Astrocyte of the cerebellum (primary cell): Measurements from ENCODE around the gene FOXP1.

ENCODE experiments used
- DNase-seq: peaks from one replicate; pipeline ENCODE4 v3.0.0-alpha.2; 2011; ENCODE audit warnings: low read depth
- H3K4me3 ChIP-seq: 2 replicates; pipeline ENCODE4 v1.5.1; 2011; ENCODE audit warnings: mild to moderate bottlenecking, low read depth, low read length, moderate library complexity
- CTCF ChIP-seq: IDR thresholded peaks from 2 replicates; pipeline ENCODE4 v1.5.1; 2012; ENCODE audit warnings: low read length, low read depth, moderate library complexity, mild to moderate bottlenecking; ENCODE audit errors: missing control alignments
- in situ Hi-C: cut with HindIII; loops from 2 replicates; pipeline ENCODE4 v1.10.0; 2017; ENCODE audit warnings: low sequenced_read_pairs

FOXP1 gene

GRCh38 chr3:71316066-71316777 is 267.3 kb downstream of the FOXP1 start:
- in situ Hi-C loops = loop anchor here (25.0 kb wide), 1 partner anchor 779 kb away; no protein-coding TSS in a partner anchor
- no peak for DNase-seq
- H3K4me3 ChIP-seq = no peak overlapping the region
- TF ChIP-seq CTCF = no peak

- no peak for DNase-seq
- no peak for TF ChIP-seq CTCF
- no peak overlapping the region for H3K4me3 ChIP-seq
- in situ Hi-C loops = loop anchor here (25.0 kb wide), 1 partner anchor 778 kb away; no protein-coding TSS in a partner anchor
These were observed 268.1 kb downstream of the FOXP1 start for GRCh38 chr3:71315431-71315830.

GRCh38 chr3:71313844-71314243 is 269.7 kb downstream of the FOXP1 start:
- H3K4me3 ChIP-seq = no peak overlapping the region
- no peak for DNase-seq
- in situ Hi-C loops = loop anchor here (25.0 kb wide), 1 partner anchor 777 kb away; no protein-coding TSS in a partner anchor
- TF ChIP-seq CTCF = no peak

GRCh38 chr3:71312461-71312860 is 271.1 kb downstream of the FOXP1 start:
- TF ChIP-seq CTCF = no peak
- no peak for DNase-seq
- no peak overlapping the region for H3K4me3 ChIP-seq
- in situ Hi-C loops = loop anchor here (25.0 kb wide), 1 partner anchor 775 kb away; no protein-coding TSS in a partner anchor

- TF ChIP-seq CTCF = no peak
- DNase-seq = no peak
- no peak overlapping the region for H3K4me3 ChIP-seq
- in situ Hi-C loops = loop anchor here (25.0 kb wide), 1 partner anchor 774 kb away; no protein-coding TSS in a partner anchor
These were observed 271.9 kb downstream of the FOXP1 start for GRCh38 chr3:71311661-71312046.

DNA sequence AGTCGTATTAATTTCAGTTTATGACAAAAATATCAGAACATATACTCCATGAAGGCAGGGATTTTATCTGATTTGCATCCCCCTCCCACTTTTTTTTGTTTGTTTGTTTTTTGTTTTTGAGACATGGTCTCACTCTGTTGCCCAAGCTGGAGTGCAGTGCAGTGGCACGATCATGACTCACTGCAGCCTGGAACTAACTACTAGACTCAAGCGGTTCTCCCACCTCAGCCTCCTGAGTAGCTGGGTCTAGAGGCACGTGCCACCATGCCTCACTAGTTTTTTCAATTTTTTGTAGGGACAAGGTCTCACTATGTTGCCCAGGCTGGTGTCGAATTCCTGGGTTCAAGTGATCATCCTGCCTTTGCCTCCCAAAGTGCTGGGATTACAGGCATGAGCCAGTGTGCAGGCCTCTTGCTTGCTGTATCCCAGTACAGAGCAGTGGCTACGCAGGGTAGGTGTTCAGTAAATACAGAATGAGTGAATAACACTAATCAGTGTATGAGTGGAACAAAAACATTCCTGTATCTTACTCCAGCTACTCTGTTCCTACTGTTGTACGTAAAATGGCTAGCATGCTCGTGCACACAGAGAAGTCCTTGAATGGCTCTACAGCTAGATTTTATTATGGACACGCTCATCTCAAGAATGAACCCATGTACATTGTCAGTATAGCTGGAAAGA is 272.4 kb downstream of the FOXP1 start:
- no peak for DNase-seq
- TF ChIP-seq CTCF = no peak
- in situ Hi-C loops = loop anchor here (25.0 kb wide), 1 partner anchor 774 kb away; no protein-coding TSS in a partner anchor
- no peak overlapping the region for H3K4me3 ChIP-seq
